Cardiac fibroblast (primary cell): Measurements from ENCODE around the gene FIZ1.
A peak's percentile ranks its signal among the peaks of the same experiment; 100 is the strongest.
"Not testable (repeated sequence)": the region's sequence is repeated elsewhere in the genome, so short reads cannot be mapped to it uniquely, and the experiment has no call there.

ENCODE experiments used
- DNase-seq, 2 donors: peaks; one replicate each; pipeline versions ENCODE4 v3.0.0 to v3.0.0-alpha.2; 2010; ENCODE audit warnings: low read depth in 2 of 2
- H3K4me3 ChIP-seq, 2 donors: replicated peaks in 1 of 2; 1 replicate in 1 of 2; 2 replicates in 1 of 2; pipeline ENCODE4 v1.5.1; 2011; ENCODE audit warnings: low read depth in 2 of 2, low read length in 2 of 2, mild to moderate bottlenecking in 2 of 2, moderate library complexity in 1 of 2
- CTCF ChIP-seq: IDR thresholded peaks from one replicate; pipeline ENCODE4 v1.5.1; 2011; ENCODE audit warnings: low read depth, mild to moderate bottlenecking, low read length, inconsistent platforms

FIZ1 gene

DNA sequence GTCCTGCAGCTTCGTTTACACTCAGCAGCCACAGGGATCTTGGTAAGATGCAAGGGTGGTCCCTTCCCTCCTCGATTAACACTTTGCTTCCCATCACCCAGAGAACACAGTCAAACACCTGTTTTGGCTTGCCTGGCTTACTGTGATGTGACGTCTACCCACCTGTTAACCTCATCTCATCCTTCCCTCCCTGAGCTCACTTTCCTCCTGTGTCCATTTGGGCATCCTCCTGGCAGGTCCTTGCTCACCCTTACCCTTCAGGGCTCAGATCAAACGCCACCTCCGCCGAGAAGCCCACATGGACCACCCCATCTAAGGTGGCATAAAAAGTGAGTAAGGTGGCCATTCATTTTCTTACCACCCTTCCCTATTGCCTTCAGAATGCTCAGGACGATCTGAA is 9.2 kb downstream of the FIZ1 start:
- no peak for DNase-seq
- no peak overlapping the region for H3K4me3 ChIP-seq
- no peak for TF ChIP-seq CTCF

- no peak for TF ChIP-seq CTCF
- DNase-seq = no peak
- no peak overlapping the region for H3K4me3 ChIP-seq
Observed at GRCh38 chr19:55588738-55589137, 10.6 kb downstream of the FIZ1 start.

DNA sequence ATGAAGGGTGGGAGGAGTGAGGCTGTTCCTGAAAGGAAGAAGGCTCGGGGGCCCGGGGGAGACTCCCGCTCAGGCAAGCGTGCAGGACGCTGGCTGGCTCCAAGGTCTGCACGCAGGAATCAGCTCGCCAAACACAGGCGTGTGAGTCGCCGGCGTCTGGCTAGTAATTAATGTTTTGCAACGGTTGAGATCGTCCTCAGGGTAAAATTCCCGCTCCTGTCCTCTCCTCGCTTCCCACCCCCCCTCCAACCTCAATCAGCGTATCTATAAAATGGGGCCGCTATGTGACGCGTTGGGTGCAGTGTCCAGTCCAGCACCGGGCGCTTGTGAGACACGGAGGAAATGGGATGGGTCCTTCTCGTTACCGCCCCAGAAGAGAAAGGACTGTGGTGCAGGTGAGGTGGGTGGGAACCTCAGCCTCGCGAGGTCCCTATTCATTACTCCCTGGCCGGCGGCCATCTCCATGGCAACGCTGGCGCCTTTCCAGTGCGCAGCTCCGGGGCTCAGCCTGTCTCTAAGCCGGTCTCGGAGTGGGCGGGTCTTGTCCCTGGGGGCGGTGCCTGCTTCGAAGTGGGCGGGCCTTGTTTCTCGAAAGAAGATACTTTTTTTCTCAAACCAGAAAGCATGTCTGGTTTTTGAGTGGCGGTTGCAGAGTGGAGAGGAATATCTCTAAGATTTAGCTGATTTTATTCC is 12.2 kb downstream of the FIZ1 start:
- H3K4me3 ChIP-seq = peak overlapping the region; percentile 36 to 50
- no peak for TF ChIP-seq CTCF
- peak; percentile 94 to 95 for DNase-seq

DNA sequence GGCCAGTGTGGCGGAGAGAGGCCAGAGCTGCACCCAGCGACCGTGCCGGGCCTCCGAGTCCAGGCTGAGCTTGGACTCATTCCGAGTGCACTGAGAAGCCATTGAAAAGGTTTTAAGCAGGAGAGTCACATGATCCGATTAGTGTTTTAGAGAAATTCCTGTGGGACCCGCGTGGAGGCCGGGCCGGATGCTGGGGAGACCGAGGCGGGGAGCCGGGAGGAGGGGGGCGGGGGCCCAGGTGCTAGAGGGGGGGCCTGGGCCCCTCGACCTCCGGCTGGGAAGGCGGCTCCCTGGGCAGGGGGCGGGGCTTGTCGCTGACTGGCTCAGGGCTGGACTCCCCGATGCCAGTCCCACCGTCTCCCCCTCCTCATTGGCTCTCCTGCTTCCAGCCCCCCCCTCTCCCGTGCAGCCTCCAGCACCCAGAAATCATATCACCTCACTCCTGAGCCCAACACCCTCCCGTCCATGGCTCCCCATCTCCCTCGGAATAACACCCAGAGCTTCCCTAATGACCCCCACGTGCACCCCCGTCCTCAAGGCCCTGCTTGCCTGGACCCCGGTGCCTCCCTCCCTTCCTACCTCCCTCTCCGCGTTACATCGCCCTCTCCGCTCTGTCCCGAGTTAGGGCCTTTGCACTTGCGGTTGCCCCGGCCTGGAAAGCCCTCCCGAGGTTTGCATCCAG is 13.5 kb downstream of the FIZ1 start:
- DNase-seq = peak; percentile 74 to 90
- no peak for TF ChIP-seq CTCF
- H3K4me3 ChIP-seq = peak overlapping the region; percentile 32 to 34

- no peak for DNase-seq
- no peak for TF ChIP-seq CTCF
- H3K4me3 ChIP-seq = no peak overlapping the region
Observed at GRCh38 chr19:55584871-55585270, 14.4 kb downstream of the FIZ1 start.

GRCh38 chr19:55583897-55584296 is 15.4 kb downstream of the FIZ1 start:
- DNase-seq, H3K4me3 ChIP-seq: not testable (repeated sequence)

DNA sequence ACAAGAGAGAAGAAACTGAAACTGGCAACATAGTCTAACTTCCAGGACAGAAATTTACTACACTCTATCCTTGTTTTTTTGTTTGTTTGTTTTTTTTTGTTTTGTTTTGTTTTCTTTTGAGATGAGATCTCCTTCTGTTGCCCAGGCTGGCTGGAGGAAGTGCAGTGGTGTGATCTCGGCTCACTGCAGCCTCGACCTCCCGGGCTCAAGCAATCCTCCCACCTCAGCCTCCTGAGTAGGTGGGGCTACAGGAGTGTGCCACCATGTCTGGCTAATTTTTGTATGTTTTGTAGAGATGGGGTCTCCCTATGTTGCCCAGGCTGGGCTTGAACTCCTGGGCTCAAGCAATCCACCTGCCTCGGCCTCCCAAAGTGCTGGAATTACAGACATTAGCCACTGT is 17.0 kb downstream of the FIZ1 start:
- H3K4me3 ChIP-seq, DNase-seq: not testable (repeated sequence)

DNA sequence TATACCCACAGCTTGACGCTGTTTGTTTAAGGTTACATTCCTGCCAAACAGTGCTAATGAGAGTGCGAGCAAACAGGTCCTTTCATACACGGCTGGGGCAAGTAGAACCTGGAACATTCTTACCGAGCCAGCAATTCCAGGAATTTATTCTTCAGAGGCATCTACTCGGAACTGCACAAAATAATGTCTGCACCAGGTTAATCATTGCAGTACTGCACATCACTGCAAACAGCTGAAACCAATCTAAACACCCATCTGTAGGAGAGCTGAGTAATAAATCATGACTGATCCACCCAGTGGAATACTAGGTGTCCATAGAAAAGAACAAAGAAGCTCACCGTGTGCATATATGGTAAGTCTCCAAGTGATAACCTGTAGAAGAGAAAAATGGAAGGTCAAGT is 17.5 kb downstream of the FIZ1 start:
- TF ChIP-seq CTCF = no peak
- H3K4me3 ChIP-seq = no peak overlapping the region
- DNase-seq = no peak
